GM18867 (cell line): Measurements from ENCODE around the gene MDC1.
A peak's percentile ranks its signal among the peaks of the same experiment; 100 is the strongest.
"Not testable (repeated sequence)": the region's sequence is repeated elsewhere in the genome, so short reads cannot be mapped to it uniquely, and the experiment has no call there.

Experiments
- ATAC-seq: cut with Tn5 transposase; IDR thresholded peaks from one replicate; pipeline ENCODE4 v1.9.1; 2021; ENCODE audit warnings: mild to moderate bottlenecking, moderate library complexity; ENCODE audit not compliant: unreplicated experiment

Gene MDC1

GRCh38 chr6:30717129-30717844, at the start of gene MDC1:
Gene MDC1 (minus strand): TSS chr6:30717281. CDS start chr6:30715175, 2,106 bp downstream.
- ATAC-seq: peak; percentile 64

GRCh38 chr6:30766461-30767157, 49.5 kb upstream of the MDC1 start:
- no peak for ATAC-seq

- ATAC-seq: not testable (repeated sequence)
These were observed 48.4 kb upstream of the MDC1 start for GRCh38 chr6:30765495-30765894.

- ATAC-seq: not testable (repeated sequence)
These were observed 47.5 kb upstream of the MDC1 start for GRCh38 chr6:30764490-30765043.

GRCh38 chr6:30763618-30764489, 46.8 kb upstream of the MDC1 start:
- no peak for ATAC-seq

GRCh38 chr6:30763155-30763617, 46.1 kb upstream of the MDC1 start:
- no peak for ATAC-seq

- no peak for ATAC-seq
These were observed 44.8 kb upstream of the MDC1 start for GRCh38 chr6:30761791-30762429.

GRCh38 chr6:30760549-30760948, 43.5 kb upstream of the MDC1 start:
- no peak for ATAC-seq

- ATAC-seq: no peak
These were observed 42.6 kb upstream of the MDC1 start for GRCh38 chr6:30759575-30760239.

GRCh38 chr6:30757261-30757904, 40.3 kb upstream of the MDC1 start:
- no peak for ATAC-seq

GRCh38 chr6:30756405-30757003, 39.4 kb upstream of the MDC1 start:
- ATAC-seq: not testable (repeated sequence)

GRCh38 chr6:30754631-30755030, 37.5 kb upstream of the MDC1 start:
- ATAC-seq: no peak

GRCh38 chr6:30752157-30752927, 35.3 kb upstream of the MDC1 start:
- no peak for ATAC-seq

- ATAC-seq: no peak
These were observed 33.2 kb upstream of the MDC1 start for GRCh38 chr6:30750379-30750668.

GRCh38 chr6:30749554-30750378, 32.7 kb upstream of the MDC1 start:
- ATAC-seq: no peak

- ATAC-seq: no peak
These were observed 31.9 kb upstream of the MDC1 start for GRCh38 chr6:30748851-30749540.
